ENCODE results near the gene XRRA1.
"Not testable (repeated sequence)": the region's sequence is repeated elsewhere in the genome, so short reads cannot be mapped to it uniquely, and the experiment has no call there.

Gene XRRA1

DNA sequence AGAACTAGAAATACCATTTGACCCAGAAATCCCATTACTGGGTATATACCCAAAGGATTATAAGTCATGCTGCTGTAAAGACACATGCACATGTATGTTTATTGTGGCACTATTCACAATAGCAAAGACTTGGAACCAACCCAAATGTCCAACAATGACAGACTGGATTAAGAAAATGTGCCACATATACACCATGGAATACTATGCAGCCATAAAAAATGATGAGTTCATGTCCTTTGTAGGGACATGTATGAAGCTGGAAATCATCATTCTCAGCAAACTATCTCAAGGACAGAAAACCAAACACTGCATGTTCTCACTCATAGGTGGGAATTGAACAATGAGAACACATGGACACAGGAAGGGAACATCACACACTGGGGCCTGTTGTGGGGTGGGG lies 55.9 kb downstream of the XRRA1 start:
- DNase-seq, result not testable (repeated sequence)

DNA sequence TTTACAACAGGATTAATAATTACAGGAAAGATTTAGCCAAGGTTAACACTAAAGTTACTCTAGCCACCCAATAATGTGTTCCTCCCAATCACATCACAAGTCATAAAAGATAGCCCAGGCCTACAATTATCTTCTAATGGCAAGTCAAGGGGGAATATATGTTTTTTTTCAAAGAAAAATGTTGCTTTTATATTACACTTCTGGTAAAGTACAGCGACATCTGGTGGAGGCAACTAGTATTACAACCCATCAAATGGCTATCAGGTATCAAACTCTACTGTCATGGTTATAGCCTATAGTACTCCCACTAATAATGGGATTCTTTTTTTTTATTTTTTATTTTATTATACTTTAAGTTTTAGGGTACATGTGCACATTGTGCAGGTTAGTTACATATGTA lies 71.8 kb downstream of the XRRA1 start:
- no peak for DNase-seq

GRCh38 chr11:74871037-74871436 lies 77.9 kb downstream of the XRRA1 start:
- no peak for DNase-seq

GRCh38 chr11:74870485-74870884 lies 78.4 kb downstream of the XRRA1 start:
- DNase-seq, result no peak

- DNase-seq, result no peak
Measured at GRCh38 chr11:74866557-74866956, 82.3 kb downstream of the XRRA1 start.

- DNase-seq, result no peak
Measured at GRCh38 chr11:74863410-74863809, 85.5 kb downstream of the XRRA1 start.

DNA sequence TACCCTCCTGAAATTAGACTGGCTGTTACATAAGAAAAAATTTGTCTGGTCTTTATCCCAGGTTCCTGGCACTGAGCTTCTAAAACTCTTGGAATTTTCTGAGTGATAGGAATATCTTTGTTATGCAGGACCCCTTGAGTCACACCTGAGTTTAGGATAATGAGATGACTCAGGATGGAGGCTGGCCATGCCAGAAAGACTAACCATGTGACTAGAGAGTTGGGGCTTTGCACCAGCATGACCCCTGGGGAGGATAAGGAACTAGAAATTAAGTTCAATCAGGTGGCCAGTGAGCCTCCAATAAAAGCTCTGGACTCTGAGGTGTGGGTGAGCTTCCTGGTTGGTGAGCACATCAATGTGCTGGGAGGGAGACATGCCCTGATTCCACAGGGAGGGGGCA lies 88.1 kb downstream of the XRRA1 start:
- no peak for DNase-seq

DNA sequence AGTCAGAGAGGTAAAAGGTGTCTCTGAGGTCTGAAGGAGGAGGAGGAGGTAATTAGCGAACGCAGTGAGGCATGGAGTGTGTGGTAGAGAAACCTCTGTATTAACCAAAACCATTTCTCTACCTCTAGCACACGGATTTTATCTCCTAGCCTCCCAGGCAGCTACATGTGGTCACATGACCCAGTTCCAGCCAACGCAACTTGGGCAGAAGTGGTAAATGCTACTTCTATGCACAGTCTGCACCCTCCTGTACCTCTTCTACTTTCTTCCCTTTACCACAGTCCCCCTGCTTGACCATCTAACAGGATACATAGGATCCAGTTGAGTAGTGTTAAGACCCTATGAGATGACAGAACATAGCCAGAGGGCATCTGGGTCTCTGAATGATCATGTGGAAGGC lies 95.7 kb downstream of the XRRA1 start:
- no peak for DNase-seq

DNA sequence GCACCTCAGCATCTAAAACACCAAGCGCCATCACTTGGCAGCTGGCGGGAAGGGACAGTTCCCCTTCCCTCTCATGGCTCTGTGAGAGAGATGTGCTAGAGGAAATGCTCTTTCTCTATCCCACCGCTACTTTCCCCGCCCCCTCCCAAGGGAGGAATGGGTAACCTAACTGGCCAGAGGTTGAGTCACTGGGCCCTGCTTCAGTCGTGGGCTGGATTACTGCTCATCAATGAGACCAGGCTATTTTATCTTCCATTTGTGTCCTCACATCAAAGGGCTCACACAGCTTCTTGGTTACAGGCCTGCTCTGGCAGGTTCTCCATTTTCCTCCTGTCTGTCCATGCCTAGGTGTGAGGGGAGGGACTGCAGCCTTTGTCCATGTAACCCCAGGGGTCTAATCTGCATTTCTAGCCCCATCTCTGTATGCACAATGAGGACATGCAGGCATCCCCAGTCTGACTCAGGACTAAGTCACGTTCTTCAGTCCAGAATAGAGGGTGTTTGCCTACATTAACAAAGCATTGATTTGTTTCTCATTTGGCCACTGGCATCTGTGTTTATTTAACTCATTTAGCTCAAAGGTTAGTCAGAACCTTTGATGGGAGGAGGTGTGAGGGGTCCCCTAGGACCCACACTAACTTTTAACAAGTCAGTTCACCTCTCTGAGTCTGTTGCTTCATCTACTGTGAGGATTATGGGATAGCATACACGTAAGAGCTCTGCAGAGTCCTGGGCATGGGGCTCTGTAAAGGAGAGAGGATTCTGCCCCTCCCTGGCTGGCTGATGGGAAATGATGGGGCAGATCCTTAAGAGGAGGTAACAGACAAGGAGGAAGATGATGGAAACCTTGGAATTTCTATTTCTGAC lies 99.1 kb downstream of the XRRA1 start:
- DNase-seq, result no peak

DNA sequence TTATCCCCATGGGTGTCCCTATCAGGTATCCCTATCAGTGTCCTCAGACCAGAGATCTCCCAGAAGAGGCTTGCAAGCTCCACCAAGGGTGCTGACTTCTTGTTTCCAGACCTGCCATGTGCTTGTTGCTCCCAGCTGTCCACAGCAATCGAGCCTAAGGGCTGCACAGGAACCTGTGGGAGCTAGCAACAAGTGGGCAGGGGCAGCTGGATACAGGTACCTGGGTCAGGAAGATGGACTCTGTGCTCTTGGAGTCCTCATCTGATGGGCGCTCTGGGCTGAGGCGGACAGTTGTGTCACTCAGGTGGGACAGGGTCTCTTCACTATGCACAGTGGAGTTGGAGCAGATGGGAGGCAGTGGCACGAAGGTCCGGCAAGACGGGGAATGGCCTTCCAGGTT lies 101.0 kb downstream of the XRRA1 start:
- no peak for DNase-seq

GRCh38 chr11:74847395-74847794 lies 101.5 kb downstream of the XRRA1 start:
- no peak for DNase-seq

DNA sequence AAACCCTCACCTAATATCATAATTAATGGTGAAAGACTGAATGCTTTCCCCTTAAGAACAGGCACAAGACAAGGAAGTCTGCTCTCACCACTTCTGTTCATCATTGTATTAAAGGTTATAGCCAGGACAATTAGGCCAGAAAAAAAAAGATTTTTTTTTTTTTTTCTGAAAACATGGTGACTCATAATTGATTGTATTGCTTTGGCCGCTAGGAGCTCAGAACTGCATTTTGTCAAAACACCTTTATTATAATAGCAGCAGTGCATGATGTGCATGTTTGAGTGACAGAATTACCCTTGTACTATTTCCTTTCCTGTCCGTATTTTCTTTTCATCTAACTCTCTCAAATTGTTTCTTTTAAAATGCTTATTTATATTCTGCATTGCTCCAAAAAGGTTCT lies 102.1 kb downstream of the XRRA1 start:
- no peak for DNase-seq

GRCh38 chr11:74845978-74846517 lies 102.8 kb downstream of the XRRA1 start:
- DNase-seq, result no peak

DNA sequence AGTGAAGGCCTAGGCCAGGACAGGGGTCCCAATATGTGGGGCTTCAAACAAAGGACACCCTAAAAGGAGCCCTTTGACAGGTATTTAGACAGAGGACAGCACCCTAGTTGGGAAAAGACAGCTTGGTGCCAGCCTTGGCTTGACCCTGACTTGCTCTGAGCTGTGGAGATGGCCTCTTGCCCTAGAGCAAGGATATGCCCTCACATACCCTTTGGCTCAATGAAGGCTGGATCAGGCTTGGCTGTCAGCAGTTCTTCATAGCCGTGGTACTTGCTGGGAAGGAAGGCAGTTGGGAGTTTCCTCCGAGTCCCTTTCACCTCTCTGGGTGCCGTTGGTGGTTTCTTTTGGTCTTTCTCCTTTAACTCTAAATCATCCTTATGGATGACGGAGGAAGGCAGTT lies 104.0 kb downstream of the XRRA1 start:
- DNase-seq, result no peak

- DNase-seq, result no peak
Measured at GRCh38 chr11:74844072-74844471, 104.8 kb downstream of the XRRA1 start.

DNA sequence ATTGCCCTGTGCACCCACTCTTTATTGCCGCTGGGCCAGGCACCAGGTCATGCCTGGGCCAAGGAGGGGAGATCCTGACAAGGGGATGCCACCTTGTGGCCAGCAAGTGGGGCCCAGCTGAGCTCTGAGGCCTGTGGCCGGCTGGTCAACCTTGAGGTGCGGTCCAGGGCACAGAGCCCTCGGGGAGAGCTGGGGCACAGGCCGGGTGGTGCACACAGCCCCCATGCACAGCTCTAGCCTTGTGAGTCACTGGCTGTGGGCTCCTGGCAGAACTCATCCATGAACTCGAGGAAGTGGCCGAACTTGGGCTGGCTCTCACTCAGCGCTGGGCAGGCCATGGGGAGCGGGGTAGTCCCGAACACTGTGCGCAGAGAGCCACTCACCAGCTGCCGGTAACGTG lies 105.9 kb downstream of the XRRA1 start:
- no peak for DNase-seq

DNA sequence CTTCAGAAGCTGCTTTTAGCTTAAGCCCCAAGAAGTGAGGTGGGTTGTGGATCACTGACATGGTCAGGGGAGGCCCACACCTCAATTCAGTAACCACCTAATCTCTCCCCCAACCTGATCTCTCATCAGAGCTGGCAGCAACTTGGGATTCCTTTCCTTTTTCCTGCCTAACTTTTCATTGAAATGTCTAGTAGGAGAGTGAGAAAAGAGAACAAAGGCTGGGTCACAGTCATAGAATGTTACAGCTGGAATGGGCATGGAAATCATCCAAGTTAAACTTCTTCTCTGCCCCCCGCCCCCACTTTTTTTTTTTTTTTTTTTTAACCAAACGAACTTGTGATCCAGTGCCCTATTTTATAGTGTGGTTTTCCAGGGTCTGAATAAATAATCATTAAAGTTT lies 108.4 kb downstream of the XRRA1 start:
- DNase-seq, result no peak

DNA sequence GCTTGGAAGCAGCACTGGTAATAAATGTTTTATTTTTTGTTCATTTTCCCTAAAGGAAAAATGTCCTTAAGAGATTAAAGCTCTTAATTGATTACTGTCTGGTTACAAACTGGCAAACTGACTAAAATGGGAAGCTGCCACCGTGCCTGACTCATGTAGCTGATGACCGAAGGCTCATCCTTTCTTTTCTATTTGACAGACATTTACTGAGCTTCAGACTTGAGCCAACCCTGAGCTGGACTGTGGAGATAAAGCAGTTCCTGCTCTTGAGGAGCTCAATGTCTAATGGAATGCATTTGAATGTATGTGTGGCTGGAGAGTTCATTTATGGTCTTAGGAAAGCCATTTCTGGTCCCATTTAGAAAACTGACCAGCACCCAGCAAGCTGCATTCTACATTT lies 108.9 kb downstream of the XRRA1 start:
- no peak for DNase-seq

DNA sequence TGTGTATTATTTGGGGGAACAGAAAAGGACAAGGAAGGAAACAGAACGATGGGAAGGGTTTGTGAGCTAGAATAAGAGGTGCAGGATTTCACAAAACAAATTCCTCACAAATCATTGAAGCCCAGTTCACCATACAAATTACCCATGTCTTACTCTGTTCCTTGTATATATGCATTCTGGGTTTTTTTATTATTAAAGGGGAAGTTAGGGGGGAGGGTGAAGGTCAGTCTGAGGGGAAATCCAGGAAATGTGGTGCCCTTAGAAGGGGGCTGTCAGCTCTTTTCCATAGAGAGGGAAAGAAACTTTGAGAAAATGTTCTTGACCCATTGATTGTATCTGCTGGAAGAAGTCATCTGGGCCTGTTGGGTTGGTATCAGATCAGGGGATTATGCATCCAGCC lies 109.4 kb downstream of the XRRA1 start:
- no peak for DNase-seq

- no peak for DNase-seq
Measured at GRCh38 chr11:74838188-74838587, 110.7 kb downstream of the XRRA1 start.

GRCh38 chr11:74837191-74837590 lies 111.7 kb downstream of the XRRA1 start:
- no peak for DNase-seq

DNA sequence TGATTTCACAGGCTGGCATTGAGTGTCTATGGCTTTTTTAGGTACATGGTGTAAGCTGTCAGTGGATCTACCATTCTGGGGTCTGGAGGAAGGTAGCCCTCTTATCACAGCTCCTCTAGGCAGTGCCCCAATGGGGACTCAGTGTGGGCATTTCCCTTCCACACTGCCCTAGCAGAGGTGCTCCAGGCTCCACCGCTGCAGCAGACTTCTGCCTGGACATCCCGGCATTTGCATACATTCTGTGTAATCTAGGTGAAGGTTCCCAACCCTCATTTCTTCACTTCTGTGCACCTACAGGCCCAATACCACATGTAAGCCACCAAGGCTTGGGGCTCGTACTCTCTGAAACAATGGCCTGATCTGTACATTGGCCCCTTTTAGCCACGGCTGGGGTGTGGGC lies 122.0 kb downstream of the XRRA1 start:
- no peak for DNase-seq

DNA sequence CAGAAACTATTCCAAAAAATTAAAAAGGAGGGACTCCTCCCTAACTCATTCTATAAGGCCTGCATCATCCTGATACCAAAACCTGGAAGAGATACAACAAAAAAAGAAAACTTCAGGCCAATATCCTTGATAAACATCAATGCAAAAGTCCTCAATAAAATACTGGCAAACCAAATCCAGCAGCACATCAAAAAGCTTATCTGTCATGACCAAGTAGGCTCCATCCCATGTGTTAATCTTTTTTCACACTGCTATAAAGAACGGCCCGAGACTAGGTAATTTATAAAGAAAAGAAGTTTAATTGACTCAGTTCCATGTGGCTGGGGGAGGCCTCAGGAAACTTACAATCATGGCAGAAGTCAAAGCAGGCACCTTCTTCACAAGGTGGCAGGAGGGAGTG lies 123.3 kb downstream of the XRRA1 start:
- DNase-seq, result not testable (repeated sequence)

GRCh38 chr11:74824285-74824982 lies 124.5 kb downstream of the XRRA1 start:
- DNase-seq, result no peak
